ENCODE results near the gene SNAPIN.

SNAPIN gene

DNA sequence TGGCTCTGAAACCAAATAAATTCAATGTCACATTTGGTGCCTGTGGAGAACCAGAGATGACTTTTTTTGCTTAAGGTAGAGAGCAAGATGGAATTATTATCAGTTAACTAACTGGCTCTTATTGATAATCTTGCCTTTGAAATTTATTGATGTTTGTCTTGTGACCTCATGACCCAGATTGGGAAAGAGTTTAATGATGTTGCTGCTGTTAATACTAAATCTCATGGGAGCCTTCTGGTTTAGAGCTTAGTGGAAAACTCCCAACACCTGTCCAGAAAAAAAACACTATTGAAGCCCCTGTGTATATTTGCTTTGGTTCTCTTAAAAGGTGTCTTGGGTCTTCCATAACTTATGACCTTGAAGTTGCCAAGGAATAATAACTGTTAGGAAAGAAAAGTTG lies 14.7 kb upstream of the SNAPIN start:
- no peak for DNase-seq
- H3K9me3 ChIP-seq (ENCODE audit: insufficient read depth, low read depth, low read length): no peaks in the 10 kb centered on the region
- H3K18ac ChIP-seq (ENCODE audit: low read length): no peak overlapping the region
- no peak overlapping the region for H2BK120ac ChIP-seq (ENCODE audit: insufficient read depth, low read length, poor library complexity)
- no peaks in the 10 kb centered on the region for H3K27me3 ChIP-seq (ENCODE audit: insufficient read depth, low read length)
- no peak overlapping the region for H2BK5ac ChIP-seq (ENCODE audit: low read depth, low read length, poor library complexity)
- H2BK12ac ChIP-seq (ENCODE audit: low read length): no peak overlapping the region
- no peak overlapping the region for H3K4me2 ChIP-seq (ENCODE audit: low read length)
- H4K8ac ChIP-seq (ENCODE audit: low read depth, low read length): no peak overlapping the region
- no peak overlapping the region for H3K9ac ChIP-seq (ENCODE audit: low read length)
- H2AK5ac ChIP-seq (ENCODE audit: low read length): no peak overlapping the region
- H3K23ac ChIP-seq (ENCODE audit: low read length): no peak overlapping the region
- no peak overlapping the region for H4K12ac ChIP-seq (ENCODE audit: low read depth, low read length)
- no peaks in the 10 kb centered on the region for H3K79me1 ChIP-seq (ENCODE audit: low read length)
- peaks cover 0 to 2% of the 10 kb centered on the region in 2 experiments for H3K4me1 ChIP-seq (ENCODE audit: control insufficient read depth in 1 of 2, insufficient read depth in 2 of 2, low read length in 2 of 2)
- no peak overlapping the region for H4K91ac ChIP-seq (ENCODE audit: low read depth, low read length)
- H3K14ac ChIP-seq (ENCODE audit: low read length): no peak overlapping the region
- no peak overlapping the region for H3K4me3 ChIP-seq (ENCODE audit: low read depth, low read length)
- H3K36me3 ChIP-seq (ENCODE audit: control insufficient read depth in 1 of 2, insufficient read depth in 2 of 2, low read length in 2 of 2): peaks cover 31 to 55% of the 10 kb centered on the region in 2 experiments
- no peaks in the 10 kb centered on the region for H3K79me2 ChIP-seq (ENCODE audit: control insufficient read depth, insufficient read depth, low read length, poor library complexity)
- H3K27ac ChIP-seq (ENCODE audit: low read depth, low read length): no peak overlapping the region
- no peak overlapping the region for H3K4ac ChIP-seq (ENCODE audit: low read depth, low read length)
- H2AFZ ChIP-seq (ENCODE audit: insufficient read depth, low read length, poor library complexity): no peak overlapping the region

DNA sequence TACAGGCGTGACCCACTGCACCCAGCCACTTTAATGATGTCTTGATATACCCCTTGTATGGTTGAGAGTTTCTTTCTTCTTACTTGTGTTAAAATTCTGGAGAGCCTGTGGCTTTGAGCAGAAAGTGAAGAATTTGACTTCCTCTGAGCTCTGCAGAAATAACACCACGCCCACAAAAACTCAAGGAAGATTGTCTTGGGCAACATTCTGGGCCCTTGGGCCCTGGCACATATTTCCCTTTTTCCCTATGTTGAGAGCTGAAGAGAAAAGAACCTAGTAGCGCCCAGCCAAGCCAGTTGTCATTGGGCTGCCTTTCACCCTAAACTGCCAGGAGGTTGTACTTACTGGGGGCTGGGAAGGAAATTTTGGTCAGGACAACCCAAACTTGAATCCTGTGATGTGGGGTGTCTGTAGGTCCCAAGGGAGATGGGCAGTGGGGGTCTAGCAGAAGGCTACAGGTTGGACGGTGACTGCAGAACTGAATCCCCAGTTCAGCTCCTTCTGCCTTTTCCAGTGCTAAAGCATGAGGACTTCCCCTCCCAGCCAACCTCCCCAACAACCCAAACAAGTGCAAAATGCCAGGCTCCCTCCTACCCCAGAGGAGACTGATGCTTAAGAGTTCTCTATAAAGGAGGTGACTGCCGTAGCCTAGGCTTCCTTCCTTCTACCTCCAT lies 11.7 kb upstream of the SNAPIN start:
- WGBS (ENCODE audit: extremely low coverage, insufficient coverage, insufficient read length): no CpG with 5 or more reads among the region's 5 CpGs
- no peaks in the 10 kb centered on the region for H3K79me1 ChIP-seq (ENCODE audit: low read length)
- H3K14ac ChIP-seq (ENCODE audit: low read length): no peak overlapping the region
- no peak overlapping the region for H3K23ac ChIP-seq (ENCODE audit: low read length)
- no peak overlapping the region for H2BK12ac ChIP-seq (ENCODE audit: low read length)
- H3K18ac ChIP-seq (ENCODE audit: low read length): no peak overlapping the region
- no peak overlapping the region for H2BK5ac ChIP-seq (ENCODE audit: low read depth, low read length, poor library complexity)
- DNase-seq: no peak
- H3K9ac ChIP-seq (ENCODE audit: low read length): no peak overlapping the region
- peaks cover under 1% of the 10 kb centered on the region for H3K9me3 ChIP-seq (ENCODE audit: insufficient read depth, low read depth, low read length)
- H2BK120ac ChIP-seq (ENCODE audit: insufficient read depth, low read length, poor library complexity): no peak overlapping the region
- H4K8ac ChIP-seq (ENCODE audit: low read depth, low read length): no peak overlapping the region
- H3K27ac ChIP-seq (ENCODE audit: low read depth, low read length): no peak overlapping the region
- H4K91ac ChIP-seq (ENCODE audit: low read depth, low read length): no peak overlapping the region
- no peak overlapping the region for H2AFZ ChIP-seq (ENCODE audit: insufficient read depth, low read length, poor library complexity)
- H3K4me1 ChIP-seq (ENCODE audit: control insufficient read depth in 1 of 2, insufficient read depth in 2 of 2, low read length in 2 of 2): peaks cover 0 to 2% of the 10 kb centered on the region in 2 experiments
- no peak overlapping the region for H3K4ac ChIP-seq (ENCODE audit: low read depth, low read length)
- H3K79me2 ChIP-seq (ENCODE audit: control insufficient read depth, insufficient read depth, low read length, poor library complexity): no peaks in the 10 kb centered on the region
- H3K27me3 ChIP-seq (ENCODE audit: insufficient read depth, low read length): no peaks in the 10 kb centered on the region
- H3K4me2 ChIP-seq (ENCODE audit: low read length): no peak overlapping the region
- no peak overlapping the region for H3K4me3 ChIP-seq (ENCODE audit: low read depth, low read length)
- no peak overlapping the region for H4K12ac ChIP-seq (ENCODE audit: low read depth, low read length)
- no peak overlapping the region for H2AK5ac ChIP-seq (ENCODE audit: low read length)
- H3K36me3 ChIP-seq (ENCODE audit: control insufficient read depth in 1 of 2, insufficient read depth in 2 of 2, low read length in 2 of 2): peaks cover 14 to 30% of the 10 kb centered on the region in 2 experiments

DNA sequence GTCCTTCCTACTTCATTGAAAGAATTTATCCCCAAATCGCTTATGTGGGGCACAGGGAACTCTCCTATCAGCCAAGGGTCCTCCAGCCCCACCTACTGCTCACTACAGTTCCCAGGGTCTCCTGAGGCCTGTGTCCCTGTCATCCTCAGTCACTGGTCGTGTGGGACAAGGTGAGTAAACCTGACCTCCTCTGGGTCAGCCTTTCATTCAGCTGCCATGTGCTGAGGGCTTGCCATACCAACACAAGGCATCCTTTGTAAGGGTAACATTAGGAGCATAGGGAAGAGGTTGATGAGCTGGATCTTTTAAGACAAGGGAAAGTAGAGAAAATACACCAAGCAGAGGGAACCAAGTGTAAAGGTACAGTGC lies 11.2 kb upstream of the SNAPIN start:
- peaks cover 1% of the 10 kb centered on the region for H3K9me3 ChIP-seq (ENCODE audit: insufficient read depth, low read depth, low read length)
- H3K4ac ChIP-seq (ENCODE audit: low read depth, low read length): no peak overlapping the region
- H2AK5ac ChIP-seq (ENCODE audit: low read length): no peak overlapping the region
- no peak overlapping the region for H4K91ac ChIP-seq (ENCODE audit: low read depth, low read length)
- no peaks in the 10 kb centered on the region for H3K79me2 ChIP-seq (ENCODE audit: control insufficient read depth, insufficient read depth, low read length, poor library complexity)
- H4K8ac ChIP-seq (ENCODE audit: low read depth, low read length): no peak overlapping the region
- H3K23ac ChIP-seq (ENCODE audit: low read length): no peak overlapping the region
- H2BK5ac ChIP-seq (ENCODE audit: low read depth, low read length, poor library complexity): no peak overlapping the region
- WGBS (ENCODE audit: extremely low coverage, insufficient coverage, insufficient read length): no CpG with 5 or more reads among the region's 2 CpGs
- H4K12ac ChIP-seq (ENCODE audit: low read depth, low read length): no peak overlapping the region
- no peak overlapping the region for H3K27ac ChIP-seq (ENCODE audit: low read depth, low read length)
- no peak overlapping the region for H3K4me2 ChIP-seq (ENCODE audit: low read length)
- no peaks in the 10 kb centered on the region for H3K79me1 ChIP-seq (ENCODE audit: low read length)
- no peak overlapping the region for H3K14ac ChIP-seq (ENCODE audit: low read length)
- H3K9ac ChIP-seq (ENCODE audit: low read length): no peak overlapping the region
- no peak overlapping the region for H3K4me3 ChIP-seq (ENCODE audit: low read depth, low read length)
- peaks cover 0 to 2% of the 10 kb centered on the region in 2 experiments for H3K4me1 ChIP-seq (ENCODE audit: control insufficient read depth in 1 of 2, insufficient read depth in 2 of 2, low read length in 2 of 2)
- no peak overlapping the region for H2BK120ac ChIP-seq (ENCODE audit: insufficient read depth, low read length, poor library complexity)
- no peak for DNase-seq
- H2AFZ ChIP-seq (ENCODE audit: insufficient read depth, low read length, poor library complexity): no peak overlapping the region
- H2BK12ac ChIP-seq (ENCODE audit: low read length): no peak overlapping the region
- peaks cover 10 to 25% of the 10 kb centered on the region in 2 experiments for H3K36me3 ChIP-seq (ENCODE audit: control insufficient read depth in 1 of 2, insufficient read depth in 2 of 2, low read length in 2 of 2)
- no peak overlapping the region for H3K18ac ChIP-seq (ENCODE audit: low read length)
- no peaks in the 10 kb centered on the region for H3K27me3 ChIP-seq (ENCODE audit: insufficient read depth, low read length)

DNA sequence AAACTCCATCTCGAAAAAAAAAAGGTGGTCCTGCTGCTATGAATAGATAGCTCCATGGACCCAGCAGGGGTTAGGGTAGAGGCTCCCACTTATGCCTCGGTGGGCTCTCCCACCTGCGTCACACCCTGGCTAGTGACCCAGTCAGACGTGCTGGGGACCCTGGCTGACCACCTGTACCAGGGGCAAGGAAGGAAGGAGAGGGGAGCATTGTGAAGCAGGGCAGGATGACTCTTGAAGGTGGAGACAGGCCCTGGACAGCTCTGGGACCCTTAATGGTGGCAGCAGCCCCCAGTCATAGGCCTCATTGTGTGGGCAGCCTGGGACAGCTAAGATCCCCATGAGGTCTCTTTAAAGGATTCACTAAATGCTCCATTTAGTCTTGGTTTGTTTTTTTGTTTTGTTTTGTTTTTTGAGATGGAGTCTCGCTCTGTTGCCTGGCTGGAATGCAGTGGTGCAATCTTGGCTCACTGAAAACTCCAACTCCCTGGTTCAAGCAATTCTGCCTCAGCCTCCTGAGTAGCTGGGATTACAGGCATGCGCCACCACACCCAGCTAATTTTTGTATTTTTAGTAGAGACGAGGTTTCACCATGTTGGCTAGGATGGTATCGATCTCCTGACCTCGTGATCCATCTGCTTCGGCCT lies 10.4 kb upstream of the SNAPIN start:
- H3K4me1 ChIP-seq (ENCODE audit: control insufficient read depth in 1 of 2, insufficient read depth in 2 of 2, low read length in 2 of 2): peaks cover 0 to 3% of the 10 kb centered on the region in 2 experiments
- H4K91ac ChIP-seq (ENCODE audit: low read depth, low read length): no peak overlapping the region
- peak in 1 of 2 donors; percentile 27 for DNase-seq
- no peak overlapping the region for H3K23ac ChIP-seq (ENCODE audit: low read length)
- no peak overlapping the region for H3K4me3 ChIP-seq (ENCODE audit: low read depth, low read length)
- H3K4ac ChIP-seq (ENCODE audit: low read depth, low read length): no peak overlapping the region
- H3K27me3 ChIP-seq (ENCODE audit: insufficient read depth, low read length): no peaks in the 10 kb centered on the region
- no peak overlapping the region for H3K18ac ChIP-seq (ENCODE audit: low read length)
- peaks cover 8 to 23% of the 10 kb centered on the region in 2 experiments for H3K36me3 ChIP-seq (ENCODE audit: control insufficient read depth in 1 of 2, insufficient read depth in 2 of 2, low read length in 2 of 2)
- no peak overlapping the region for H3K27ac ChIP-seq (ENCODE audit: low read depth, low read length)
- H2BK120ac ChIP-seq (ENCODE audit: insufficient read depth, low read length, poor library complexity): no peak overlapping the region
- H3K4me2 ChIP-seq (ENCODE audit: low read length): no peak overlapping the region
- no peaks in the 10 kb centered on the region for H3K79me2 ChIP-seq (ENCODE audit: control insufficient read depth, insufficient read depth, low read length, poor library complexity)
- H2BK12ac ChIP-seq (ENCODE audit: low read length): no peak overlapping the region
- no peak overlapping the region for H4K8ac ChIP-seq (ENCODE audit: low read depth, low read length)
- no peak overlapping the region for H2AFZ ChIP-seq (ENCODE audit: insufficient read depth, low read length, poor library complexity)
- H4K12ac ChIP-seq (ENCODE audit: low read depth, low read length): no peak overlapping the region
- no peak overlapping the region for H3K9ac ChIP-seq (ENCODE audit: low read length)
- H3K9me3 ChIP-seq (ENCODE audit: insufficient read depth, low read depth, low read length): peaks cover 1% of the 10 kb centered on the region
- no peak overlapping the region for H2AK5ac ChIP-seq (ENCODE audit: low read length)
- no peak overlapping the region for H3K14ac ChIP-seq (ENCODE audit: low read length)
- H3K79me1 ChIP-seq (ENCODE audit: low read length): no peaks in the 10 kb centered on the region
- no CpG with 5 or more reads among the region's 10 CpGs for WGBS (ENCODE audit: extremely low coverage, insufficient coverage, insufficient read length)
- no peak overlapping the region for H2BK5ac ChIP-seq (ENCODE audit: low read depth, low read length, poor library complexity)

Data from trophoblast cell (in vitro differentiated cells and primary cell).